ENCODE results near the gene CDC25A.

CDC25A gene

GRCh38 chr3:48187301-48187578 lies 977 bp downstream of the CDC25A start:
- peaks cover 25% of the 10 kb centered on the region for H3K4me1 ChIP-seq (ENCODE audit: control insufficient read depth, low read length)
- TF ChIP-seq EZH2phosphoT487 (IDR thresholded peaks at IDR 0.05; ENCODE audit: borderline replicate concordance, low read length) (no peak), CTCF (IDR thresholded peaks at IDR 0.05; ENCODE audit: low read depth, low read length, poor library complexity, severe bottlenecking) (no peak)
- peak overlapping the region; percentile 94 for H3K4me3 ChIP-seq (ENCODE audit: low read length)
- peaks cover 59% of the 10 kb centered on the region for H3K36me3 ChIP-seq (ENCODE audit: control insufficient read depth, low read length)
- H4K20me1 ChIP-seq (ENCODE audit: control insufficient read depth, insufficient read depth, low read depth, low read length): no peaks in the 10 kb centered on the region
- no peaks in the 10 kb centered on the region for H3F3A ChIP-seq (ENCODE audit: control insufficient read depth, insufficient read depth)
- H3K79me2 ChIP-seq (ENCODE audit: control insufficient read depth, low read length): peaks cover 64% of the 10 kb centered on the region
- H3K27ac ChIP-seq (ENCODE audit: low read depth, low read length): peak overlapping the region; percentile 72
- no peaks in the 10 kb centered on the region for H3K9me3 ChIP-seq (ENCODE audit: control insufficient read depth, insufficient read depth, low read length)
- H3K9me2 ChIP-seq (replicated peaks; ENCODE audit: control insufficient read depth, low read length): no peaks in the 10 kb centered on the region
- H3K4me2 ChIP-seq (ENCODE audit: low read length): peak overlapping the region; percentile 62
- H3K27me3 ChIP-seq (ENCODE audit: control insufficient read depth, low read length): no peaks in the 10 kb centered on the region

- Histone ChIP-seq H3K79me2 (ENCODE audit: control insufficient read depth, low read length) (peaks cover 69% of the 10 kb centered on the region), H3K36me3 (ENCODE audit: control insufficient read depth, low read length) (peaks cover 64% of the 10 kb centered on the region)
Measured at GRCh38 chr3:48186631-48187300, 1.5 kb downstream of the CDC25A start.

GRCh38 chr3:48185129-48185528 lies 3.1 kb downstream of the CDC25A start:
- no peak overlapping the region for H3K4me3 ChIP-seq (ENCODE audit: low read length)
- H3K4me2 ChIP-seq (ENCODE audit: low read length): peak overlapping the region; percentile 62; the same call in 1 of the 2 replicates
- H3K36me3 ChIP-seq (ENCODE audit: control insufficient read depth, low read length): peaks cover 80% of the 10 kb centered on the region
- H3F3A ChIP-seq (ENCODE audit: control insufficient read depth, insufficient read depth): peaks cover 4% of the 10 kb centered on the region; the same call in 1 of the 2 replicates
- no peaks in the 10 kb centered on the region for H4K20me1 ChIP-seq (ENCODE audit: control insufficient read depth, insufficient read depth, low read depth, low read length)
- no peak overlapping the region for H3K27ac ChIP-seq (ENCODE audit: low read depth, low read length)
- peaks cover 84% of the 10 kb centered on the region for H3K79me2 ChIP-seq (ENCODE audit: control insufficient read depth, low read length)
- TF ChIP-seq EZH2phosphoT487 (IDR thresholded peaks at IDR 0.05; ENCODE audit: borderline replicate concordance, low read length) (no peak), CTCF (IDR thresholded peaks at IDR 0.05; ENCODE audit: low read depth, low read length, poor library complexity, severe bottlenecking) (no peak)
- H3K9me3 ChIP-seq (ENCODE audit: control insufficient read depth, insufficient read depth, low read length): no peaks in the 10 kb centered on the region
- no peaks in the 10 kb centered on the region for H3K9me2 ChIP-seq (replicated peaks; ENCODE audit: control insufficient read depth, low read length)
- no peaks in the 10 kb centered on the region for H3K27me3 ChIP-seq (ENCODE audit: control insufficient read depth, low read length)
- H3K4me1 ChIP-seq (ENCODE audit: control insufficient read depth, low read length): peaks cover 28% of the 10 kb centered on the region

More at GRCh38 chr3:48186631-48187300, 1.5 kb downstream of the CDC25A start:
- no peak for TF ChIP-seq EZH2phosphoT487 (IDR thresholded peaks at IDR 0.05; ENCODE audit: borderline replicate concordance, low read length)
- no peak for TF ChIP-seq CTCF (IDR thresholded peaks at IDR 0.05; ENCODE audit: low read depth, low read length, poor library complexity, severe bottlenecking)
- Histone ChIP-seq H3K4me1 (ENCODE audit: control insufficient read depth, low read length) (peaks cover 28% of the 10 kb centered on the region), H3K4me2 (ENCODE audit: low read length) (peak overlapping the region; percentile 62), H3K9me3 (ENCODE audit: control insufficient read depth, insufficient read depth, low read length) (no peaks in the 10 kb centered on the region), H3K27ac (ENCODE audit: low read depth, low read length) (peak overlapping the region; percentile 72), H3F3A (ENCODE audit: control insufficient read depth, insufficient read depth) (no peaks in the 10 kb centered on the region), H3K9me2 (replicated peaks; ENCODE audit: control insufficient read depth, low read length) (no peaks in the 10 kb centered on the region), H3K27me3 (ENCODE audit: control insufficient read depth, low read length) (no peaks in the 10 kb centered on the region), H4K20me1 (ENCODE audit: control insufficient read depth, insufficient read depth, low read depth, low read length) (no peaks in the 10 kb centered on the region), H3K4me3 (ENCODE audit: low read length) (peak overlapping the region; percentile 94)

Data from DOHH2 (cell line).